ENCODE measurements around the gene CNTN2.

- TF ChIP-seq EZH2 (IDR thresholded peaks at IDR 0.05; ENCODE audit: low read depth, unreplicated experiment) (no peak), EZH2phosphoT487 (IDR thresholded peaks at IDR 0.05; ENCODE audit: unreplicated experiment) (no peak), POLR2AphosphoS5 (IDR thresholded peaks at IDR 0.05; ENCODE audit: low read depth) (no peak), STAT1 (IDR thresholded peaks at IDR 0.05; ENCODE audit: unreplicated experiment) (no peak), CREB1 (CRISPR knock-in tag; IDR thresholded peaks at IDR 0.05; ENCODE audit: low read depth) (no peak)
- TF ChIP-seq, protein P1, sequence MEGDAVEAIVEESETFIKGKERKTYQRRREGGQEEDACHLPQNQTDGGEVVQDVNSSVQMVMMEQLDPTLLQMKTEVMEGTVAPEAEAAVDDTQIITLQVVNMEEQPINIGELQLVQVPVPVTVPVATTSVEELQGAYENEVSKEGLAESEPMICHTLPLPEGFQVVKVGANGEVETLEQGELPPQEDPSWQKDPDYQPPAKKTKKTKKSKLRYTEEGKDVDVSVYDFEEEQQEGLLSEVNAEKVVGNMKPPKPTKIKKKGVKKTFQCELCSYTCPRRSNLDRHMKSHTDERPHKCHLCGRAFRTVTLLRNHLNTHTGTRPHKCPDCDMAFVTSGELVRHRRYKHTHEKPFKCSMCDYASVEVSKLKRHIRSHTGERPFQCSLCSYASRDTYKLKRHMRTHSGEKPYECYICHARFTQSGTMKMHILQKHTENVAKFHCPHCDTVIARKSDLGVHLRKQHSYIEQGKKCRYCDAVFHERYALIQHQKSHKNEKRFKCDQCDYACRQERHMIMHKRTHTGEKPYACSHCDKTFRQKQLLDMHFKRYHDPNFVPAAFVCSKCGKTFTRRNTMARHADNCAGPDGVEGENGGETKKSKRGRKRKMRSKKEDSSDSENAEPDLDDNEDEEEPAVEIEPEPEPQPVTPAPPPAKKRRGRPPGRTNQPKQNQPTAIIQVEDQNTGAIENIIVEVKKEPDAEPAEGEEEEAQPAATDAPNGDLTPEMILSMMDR (conservative IDR thresholded peaks at IDR 0.05; ENCODE audit: low read depth in 2 of 2): no peak
Measured at GRCh38 chr1:205071801-205072200, 28.8 kb downstream of the CNTN2 start.

All from GM23338 (cell line).